GM19240 (cell line): Measurements from ENCODE around the gene FRZB.
"Not testable (repeated sequence)": the region's sequence is repeated elsewhere in the genome, so short reads cannot be mapped to it uniquely, and the experiment has no call there.

Source experiments
- DNase-seq: peaks from one replicate; pipeline ENCODE4 v3.0.0; 2011; ENCODE audit warnings: low spot score; ENCODE audit not compliant: insufficient read length

Gene FRZB

DNA sequence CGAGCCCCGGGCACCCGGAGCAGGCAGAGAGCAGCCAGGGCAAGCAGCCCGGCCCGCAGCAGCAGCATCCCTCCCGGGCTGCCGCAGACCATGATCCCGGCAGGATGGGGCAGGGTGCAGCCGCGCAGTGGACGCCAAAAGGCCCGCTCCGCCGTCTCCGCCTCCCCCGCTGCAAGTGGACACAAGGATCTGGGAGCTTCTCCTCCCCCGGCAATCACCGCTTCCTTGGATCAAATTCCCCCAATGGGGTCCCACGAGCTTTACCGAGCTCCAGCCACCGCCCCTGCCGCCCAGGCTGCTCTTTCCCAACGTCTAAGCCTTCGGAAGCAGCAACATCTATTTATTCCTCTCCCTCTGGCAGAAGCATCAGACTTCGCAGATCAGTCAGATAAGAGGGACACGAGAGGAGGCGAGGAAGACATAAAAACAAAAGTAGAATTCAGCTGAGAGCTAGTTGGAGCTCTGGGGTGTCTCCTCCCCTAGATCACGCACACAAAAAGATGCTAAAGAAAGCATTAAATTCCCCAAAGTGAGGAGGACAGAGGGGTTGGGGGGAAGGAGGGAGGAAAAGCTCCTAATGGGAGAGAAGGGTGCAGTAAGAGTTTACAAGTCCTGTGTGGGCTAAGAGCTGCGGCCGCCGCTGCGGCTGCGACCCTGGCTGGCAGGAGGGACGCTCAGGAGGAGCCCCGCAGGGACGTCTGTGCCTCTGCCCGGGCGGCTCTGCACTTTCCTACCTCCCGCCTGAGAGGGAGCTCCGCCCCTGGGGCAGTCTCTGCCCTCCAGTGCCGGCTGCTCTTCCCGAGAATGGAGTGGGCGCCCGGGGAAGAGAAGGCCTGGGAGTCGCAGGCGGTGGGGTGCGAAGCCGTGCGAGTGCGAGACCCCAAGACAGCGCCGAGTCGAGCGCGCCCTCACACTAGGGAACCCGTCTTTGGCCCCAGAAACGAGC lies at the start of gene FRZB:
FRZB (minus strand) TSS at position 177 of the 946 bp plus-strand sequence; CDS start at position 92, 85 bp downstream.
- no peak for DNase-seq

- DNase-seq = no peak
Observed at GRCh38 chr2:182915369-182916326, 49.2 kb upstream of the FRZB start.

DNA sequence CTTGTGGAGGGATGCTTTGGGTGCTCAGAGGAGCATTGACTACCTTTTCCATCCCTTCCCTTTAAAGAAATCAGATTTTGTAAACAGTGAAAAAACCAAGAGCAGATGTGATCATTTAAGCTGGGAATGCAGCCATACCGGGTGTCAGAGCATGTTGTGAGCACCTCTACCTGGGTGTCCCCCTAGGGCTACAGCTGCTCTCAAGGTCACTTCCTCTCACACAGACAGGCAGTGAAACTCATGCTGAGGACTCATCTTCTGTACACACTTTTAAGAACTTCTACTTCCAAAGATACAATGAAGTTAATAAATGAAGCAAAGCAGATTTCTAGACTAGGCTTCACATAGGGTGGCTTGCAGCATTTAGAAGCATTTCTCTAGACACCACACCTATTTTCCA lies 48.4 kb upstream of the FRZB start:
- no peak for DNase-seq

GRCh38 chr2:182913064-182913463 lies 46.6 kb upstream of the FRZB start:
- no peak for DNase-seq

GRCh38 chr2:182912518-182912915 lies 46.1 kb upstream of the FRZB start:
- DNase-seq = no peak

DNA sequence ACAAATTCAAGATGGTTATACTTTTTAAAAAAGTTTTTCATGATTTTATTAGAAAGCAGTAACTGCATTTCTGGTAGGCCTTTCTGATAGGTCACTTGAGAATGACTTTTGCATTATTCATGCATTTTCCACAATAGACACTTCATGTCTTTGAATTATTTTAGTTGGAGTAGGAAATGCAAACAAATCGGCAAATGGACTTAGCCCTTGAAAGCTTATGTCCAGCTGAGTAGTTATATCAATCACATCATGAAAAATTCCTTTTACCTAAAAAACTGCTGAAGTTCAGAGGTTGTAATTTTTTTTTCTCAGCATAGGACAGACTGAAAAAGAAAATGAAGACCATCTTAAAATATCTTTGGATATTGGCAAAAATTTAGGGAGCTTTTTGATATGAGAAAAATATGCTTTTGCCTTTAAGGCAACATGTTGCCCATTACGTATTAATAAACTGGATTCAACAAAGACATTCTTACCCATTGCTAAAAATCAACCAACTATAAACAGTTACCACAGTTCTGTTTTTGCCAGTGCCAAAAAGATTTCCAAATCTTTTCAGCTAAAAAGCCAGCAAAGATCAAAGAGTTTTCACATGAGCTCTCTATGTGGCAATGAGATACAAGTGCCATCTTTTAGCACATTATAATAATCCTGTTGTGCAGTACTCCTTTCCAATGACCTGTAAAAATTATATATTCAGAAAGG lies 45.5 kb upstream of the FRZB start:
- no peak for DNase-seq

DNA sequence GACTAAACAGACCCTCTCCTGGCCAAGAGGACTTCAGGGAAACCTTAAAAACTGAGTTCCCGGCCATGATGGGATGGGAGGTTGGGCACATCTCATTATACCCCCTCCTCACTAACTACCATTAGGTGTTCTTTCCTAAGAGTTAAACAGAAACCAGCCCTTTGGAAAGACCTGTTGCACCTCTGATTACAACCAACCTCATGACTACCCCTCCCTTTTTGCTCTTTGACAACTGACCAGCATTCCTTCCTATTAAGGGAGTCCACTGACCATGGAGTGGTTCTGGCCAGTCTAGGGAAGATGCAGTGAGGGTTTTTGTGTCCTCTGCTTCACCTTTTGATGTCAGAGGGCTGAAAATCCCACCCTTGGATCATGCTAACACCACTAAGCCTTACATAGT lies 44.5 kb upstream of the FRZB start:
- no peak for DNase-seq

DNA sequence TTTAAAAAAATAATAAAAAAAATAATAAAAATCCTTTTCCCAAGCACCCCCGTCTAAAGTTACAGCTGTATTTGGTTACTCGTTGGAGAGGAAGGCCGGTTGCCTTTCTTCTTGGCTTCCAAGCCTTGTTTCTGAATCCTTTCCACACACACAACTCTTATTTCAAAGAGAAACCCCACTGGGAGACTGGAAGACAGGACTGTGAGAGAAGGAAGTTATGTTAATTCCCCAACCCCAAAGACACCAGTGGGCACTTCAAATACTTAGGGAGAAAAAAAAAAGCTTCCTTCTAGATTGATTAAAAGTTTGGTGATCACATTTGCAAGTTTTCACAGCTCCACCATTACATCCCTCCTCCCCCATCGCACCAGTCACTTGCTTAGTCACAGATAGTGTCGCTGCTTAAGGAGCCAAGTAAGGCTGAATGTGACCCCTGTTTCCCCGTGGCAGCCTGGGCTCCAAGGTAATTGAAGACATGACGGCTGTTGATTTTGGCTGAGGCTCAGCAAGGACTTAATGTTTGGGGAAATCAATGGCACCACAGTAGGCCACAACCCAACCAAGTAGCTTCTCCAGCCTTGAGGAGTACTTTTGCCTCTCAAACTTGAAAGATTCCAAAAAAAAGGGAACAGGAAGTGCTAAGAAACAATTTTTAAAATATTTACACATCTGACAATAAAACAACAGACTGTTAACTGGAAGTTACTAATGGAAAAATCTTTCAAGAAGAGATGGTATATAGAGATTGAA lies 40.8 kb upstream of the FRZB start:
- DNase-seq = no peak

DNA sequence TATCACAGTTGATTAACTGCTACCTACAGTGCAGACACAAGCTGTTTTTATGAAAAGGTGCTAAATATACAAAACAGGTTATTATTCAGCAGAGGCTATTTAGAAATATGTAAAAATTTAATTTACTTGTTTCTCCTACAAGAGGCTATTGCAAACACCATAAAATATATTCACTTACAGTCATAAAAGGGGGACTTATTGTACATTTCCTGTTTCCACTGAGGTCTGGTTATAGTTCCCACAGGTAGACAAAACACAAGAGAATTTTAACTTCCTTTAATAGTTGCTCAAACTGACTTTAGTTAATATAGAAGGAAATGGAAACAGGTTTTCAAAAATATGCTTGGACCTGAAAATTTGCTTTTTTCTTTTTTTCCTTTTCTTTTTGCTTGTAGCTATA lies 40.0 kb upstream of the FRZB start:
- DNase-seq = no peak

DNA sequence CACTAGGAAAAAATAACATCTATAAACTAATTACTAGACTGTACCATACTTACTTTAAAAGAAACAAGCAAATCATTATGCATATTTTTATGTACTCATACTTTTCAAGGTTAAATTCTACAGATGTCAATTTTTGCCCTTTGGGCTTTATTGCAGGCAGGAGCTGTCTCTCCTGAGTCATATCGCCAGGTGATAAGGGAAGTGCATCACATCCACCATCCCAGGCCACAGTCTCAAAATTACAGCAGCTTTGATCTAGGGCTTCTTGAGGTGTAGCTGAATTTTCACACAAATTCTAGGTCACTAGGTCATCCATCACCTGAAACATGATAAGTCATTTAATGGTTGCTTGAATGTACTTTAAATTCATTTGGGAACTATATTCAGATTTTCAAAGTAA lies 38.4 kb upstream of the FRZB start:
- DNase-seq = no peak

- DNase-seq = no peak
Observed at GRCh38 chr2:182903566-182903965, 37.1 kb upstream of the FRZB start.

GRCh38 chr2:182901748-182902147 lies 35.3 kb upstream of the FRZB start:
- DNase-seq = no peak

DNA sequence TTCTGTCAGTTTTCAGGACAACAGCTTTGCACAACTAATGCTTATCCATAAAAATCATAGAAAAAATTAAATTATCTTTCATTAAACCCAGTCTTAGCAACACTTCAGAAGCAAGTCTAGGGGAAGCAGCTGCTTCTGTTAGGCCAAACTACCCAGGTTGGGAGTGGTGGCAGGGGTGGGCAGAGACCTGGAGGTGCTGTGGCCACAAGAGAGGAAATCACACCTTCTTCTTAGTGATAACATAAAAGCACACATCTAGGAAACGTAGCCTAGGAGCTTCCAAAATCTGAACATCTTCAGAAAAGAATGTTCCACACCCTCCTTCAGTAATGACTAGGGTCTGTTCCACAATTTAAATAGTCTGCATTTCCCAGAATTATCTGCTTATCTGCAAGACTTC lies 32.3 kb upstream of the FRZB start:
- no peak for DNase-seq

GRCh38 chr2:182897137-182897536 lies 30.7 kb upstream of the FRZB start:
- no peak for DNase-seq

DNA sequence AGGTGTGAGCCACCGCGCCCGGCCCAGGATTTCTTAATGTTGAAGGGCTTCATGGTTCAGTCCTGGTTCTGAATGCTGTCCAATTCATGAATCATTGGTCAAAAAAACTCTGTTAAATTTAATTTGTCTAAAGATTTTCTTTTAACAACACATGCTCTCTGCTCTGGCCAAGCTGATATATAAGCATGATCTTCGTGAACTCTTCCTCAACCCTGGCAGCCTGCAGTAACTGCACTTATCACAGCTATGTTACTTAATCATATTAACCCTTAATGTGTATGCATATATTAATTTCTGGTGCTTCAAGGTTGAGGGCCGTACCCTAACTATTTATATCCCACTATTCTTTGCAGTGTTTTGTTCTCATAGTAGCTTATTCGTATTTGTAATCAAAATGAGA lies 29.4 kb upstream of the FRZB start:
- no peak for DNase-seq

DNA sequence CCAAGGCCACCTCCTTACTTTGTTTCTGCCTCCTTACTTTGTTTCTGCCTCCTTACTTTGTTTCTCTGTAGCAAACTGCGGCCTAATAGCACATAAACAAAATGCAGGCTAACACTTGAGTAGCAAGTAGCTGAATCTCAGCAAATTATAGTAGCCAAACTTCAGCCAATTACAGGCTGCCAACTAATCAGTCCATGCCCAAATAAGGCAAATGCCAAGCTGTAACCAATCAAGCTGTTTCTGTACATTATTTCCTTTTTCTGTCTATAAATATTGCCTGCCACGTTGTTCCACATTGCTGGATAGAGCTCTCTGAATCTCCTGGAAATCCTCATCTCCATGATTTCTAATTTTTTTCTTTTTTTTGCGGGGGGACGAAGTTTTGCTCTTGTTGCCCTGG lies 28.7 kb upstream of the FRZB start:
- no peak for DNase-seq

DNA sequence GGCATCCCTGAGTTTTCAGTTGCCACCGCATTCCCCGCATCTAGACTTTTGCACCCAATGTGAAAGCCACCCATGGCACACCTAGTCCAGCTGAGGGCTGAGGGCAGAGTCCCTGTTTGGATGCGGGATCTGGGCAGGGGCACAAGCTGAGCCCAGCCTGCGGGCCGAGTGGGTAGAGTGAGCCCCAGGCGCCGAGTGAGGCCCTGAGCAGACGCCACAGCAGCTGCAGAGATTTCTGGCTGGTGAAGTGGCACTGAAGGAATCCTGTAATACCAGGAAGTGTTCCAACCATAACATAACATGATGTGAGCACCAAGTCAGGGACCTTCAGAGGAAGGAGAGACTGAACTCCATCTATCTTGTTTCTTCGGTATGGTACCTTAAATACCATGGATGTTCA lies 27.7 kb upstream of the FRZB start:
- no peak for DNase-seq

DNA sequence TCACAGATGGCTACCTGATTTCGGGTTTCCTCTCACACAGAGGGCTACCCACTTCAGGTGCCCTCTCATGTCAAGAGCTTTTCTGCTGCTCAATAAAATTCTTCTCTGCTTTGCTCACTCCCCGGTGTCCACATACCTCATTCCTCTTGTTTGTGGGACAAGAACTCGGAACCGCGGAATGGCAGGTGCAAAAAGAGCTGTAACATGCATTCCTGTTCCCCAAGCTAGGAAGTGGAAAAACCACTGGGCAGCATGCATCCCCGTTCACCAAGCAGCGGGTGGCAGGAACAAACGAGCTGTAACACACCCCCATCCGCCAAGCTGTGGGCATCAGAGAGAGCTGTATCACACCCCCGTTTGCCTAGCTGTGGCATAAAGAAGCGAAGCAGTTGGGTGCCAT lies 27.2 kb upstream of the FRZB start:
- DNase-seq = no peak

GRCh38 chr2:182893035-182893434 lies 26.6 kb upstream of the FRZB start:
- not testable (repeated sequence) for DNase-seq

DNA sequence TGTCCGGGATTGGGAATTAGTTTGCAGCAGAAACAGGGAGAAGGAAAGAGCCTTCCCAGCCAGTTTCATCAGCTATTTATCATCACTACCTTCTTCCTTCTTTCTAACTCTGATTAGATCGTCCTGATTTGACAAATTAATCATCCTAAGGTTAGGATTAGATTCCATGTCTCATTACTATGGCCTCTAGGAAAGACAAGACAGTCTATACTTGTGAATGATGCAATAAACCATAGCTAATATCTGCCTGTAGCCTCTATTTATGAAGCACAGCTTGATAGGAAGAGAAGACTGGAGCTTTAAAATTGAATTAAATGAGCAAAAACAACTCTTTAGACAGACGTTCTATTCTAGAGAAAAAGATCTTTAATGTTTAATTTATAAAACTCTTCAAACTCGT lies 25.2 kb upstream of the FRZB start:
- DNase-seq = no peak
